RKO (cell line): ENCODE measurements around the gene HPDL.
"Not testable (repeated sequence)": the region's sequence is repeated elsewhere in the genome, so short reads cannot be mapped to it uniquely, and the experiment has no call there.

Source experiments
- DNase-seq: peaks from one replicate; pipeline ENCODE4 v3.0.0-alpha.2; 2016; ENCODE audit warnings: low spot score

HPDL gene

DNA sequence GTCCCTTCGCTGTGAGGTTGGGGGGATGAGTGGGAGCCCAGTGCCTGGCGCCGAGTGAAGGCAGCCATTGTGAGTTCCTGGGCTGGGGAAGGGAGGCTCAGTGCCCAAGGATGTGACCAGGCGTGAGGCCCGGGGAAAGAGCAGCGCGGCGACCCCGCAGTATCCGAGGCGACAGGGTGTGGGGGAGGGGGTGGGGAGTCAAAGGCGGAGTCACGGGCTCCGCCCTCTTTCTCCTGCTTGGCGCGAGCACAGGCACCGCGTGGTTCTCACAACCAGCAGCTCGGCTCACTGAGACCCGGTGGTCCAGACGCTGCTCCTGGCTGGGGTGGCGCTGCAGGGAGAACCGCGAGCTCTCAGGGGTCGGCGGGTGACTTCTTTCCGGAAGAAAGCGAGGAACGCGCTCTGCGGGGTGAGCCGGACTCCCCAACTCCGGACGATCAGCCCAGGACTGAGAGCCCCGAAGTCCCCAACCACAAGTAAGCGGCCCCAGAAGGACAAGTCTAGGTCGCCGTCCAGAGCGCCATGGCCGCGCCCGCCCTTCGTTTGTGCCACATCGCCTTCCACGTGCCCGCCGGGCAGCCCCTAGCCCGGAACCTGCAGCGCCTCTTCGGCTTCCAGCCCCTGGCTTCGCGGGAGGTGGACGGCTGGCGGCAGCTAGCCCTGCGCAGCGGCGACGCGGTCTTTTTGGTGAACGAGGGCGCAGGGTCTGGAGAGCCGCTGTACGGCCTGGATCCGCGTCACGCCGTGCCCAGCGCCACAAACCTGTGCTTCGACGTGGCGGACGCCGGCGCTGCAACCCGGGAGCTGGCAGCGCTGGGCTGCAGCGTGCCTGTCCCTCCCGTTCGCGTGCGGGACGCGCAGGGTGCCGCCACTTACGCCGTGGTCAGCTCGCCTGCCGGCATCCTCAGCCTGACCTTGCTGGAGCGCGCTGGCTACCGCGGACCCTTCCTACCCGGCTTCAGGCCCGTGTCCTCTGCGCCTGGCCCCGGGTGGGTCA, at the start of gene HPDL:
TSS of gene HPDL (plus strand) at position 269 of the 997 bp plus-strand sequence. CDS start at position 523, 254 bp downstream.
- DNase-seq = peak; percentile 81

- DNase-seq = no peak
Measured at GRCh38 chr1:45282351-45282750, 44.3 kb upstream of the HPDL start.

DNA sequence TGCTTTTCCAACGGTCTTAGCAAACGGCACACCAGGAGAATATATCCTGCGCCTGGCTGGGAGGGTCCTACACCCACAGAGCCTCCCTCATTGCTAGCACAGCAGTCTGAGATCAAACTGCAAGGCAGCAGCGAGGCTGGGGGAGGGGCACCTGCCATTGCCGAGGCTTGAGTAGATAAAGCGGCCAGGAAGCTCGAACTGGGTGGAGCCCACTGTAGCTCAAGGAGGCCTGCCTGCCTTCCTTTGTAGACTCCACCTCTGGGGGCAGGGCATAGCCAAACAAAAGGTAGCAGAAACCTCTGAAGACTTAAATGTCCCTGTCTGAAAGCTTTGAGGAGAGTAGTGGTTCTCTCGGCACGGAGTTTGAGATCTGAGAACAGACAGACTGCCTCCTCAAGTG, 41.8 kb upstream of the HPDL start:
- not testable (repeated sequence) for DNase-seq

- not testable (repeated sequence) for DNase-seq
Measured at GRCh38 chr1:45286521-45286920, 40.2 kb upstream of the HPDL start.

DNA sequence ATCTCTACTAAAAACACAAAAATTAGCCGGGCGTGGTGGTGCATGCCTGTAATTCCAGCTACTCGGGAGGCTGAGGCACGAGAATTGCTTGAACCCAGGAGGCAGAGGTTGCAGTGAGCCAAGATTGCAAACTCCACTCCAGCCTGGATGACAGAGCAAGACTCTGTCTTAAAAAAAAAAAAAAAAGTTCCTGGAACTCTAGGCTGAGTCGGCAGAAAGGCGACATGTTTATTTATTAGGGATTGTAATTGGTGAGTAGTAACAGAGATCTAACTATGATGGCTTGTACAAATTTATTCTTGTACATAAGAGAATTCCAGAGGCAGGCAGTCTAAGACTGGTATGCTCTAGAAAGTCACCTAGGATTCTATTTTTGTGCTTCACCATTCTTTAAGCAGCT, 35.7 kb upstream of the HPDL start:
- DNase-seq = not testable (repeated sequence)

GRCh38 chr1:45291716-45292115, 35.0 kb upstream of the HPDL start:
- no peak for DNase-seq

- DNase-seq = no peak
Measured at GRCh38 chr1:45297666-45298356, 28.9 kb upstream of the HPDL start.

- no peak for DNase-seq
Measured at GRCh38 chr1:45299296-45299695, 27.4 kb upstream of the HPDL start.

- peak; percentile 81 for DNase-seq
Measured at GRCh38 chr1:45299981-45300668, 26.6 kb upstream of the HPDL start.

- DNase-seq = no peak
Measured at GRCh38 chr1:45300669-45300997, 26.1 kb upstream of the HPDL start.

DNA sequence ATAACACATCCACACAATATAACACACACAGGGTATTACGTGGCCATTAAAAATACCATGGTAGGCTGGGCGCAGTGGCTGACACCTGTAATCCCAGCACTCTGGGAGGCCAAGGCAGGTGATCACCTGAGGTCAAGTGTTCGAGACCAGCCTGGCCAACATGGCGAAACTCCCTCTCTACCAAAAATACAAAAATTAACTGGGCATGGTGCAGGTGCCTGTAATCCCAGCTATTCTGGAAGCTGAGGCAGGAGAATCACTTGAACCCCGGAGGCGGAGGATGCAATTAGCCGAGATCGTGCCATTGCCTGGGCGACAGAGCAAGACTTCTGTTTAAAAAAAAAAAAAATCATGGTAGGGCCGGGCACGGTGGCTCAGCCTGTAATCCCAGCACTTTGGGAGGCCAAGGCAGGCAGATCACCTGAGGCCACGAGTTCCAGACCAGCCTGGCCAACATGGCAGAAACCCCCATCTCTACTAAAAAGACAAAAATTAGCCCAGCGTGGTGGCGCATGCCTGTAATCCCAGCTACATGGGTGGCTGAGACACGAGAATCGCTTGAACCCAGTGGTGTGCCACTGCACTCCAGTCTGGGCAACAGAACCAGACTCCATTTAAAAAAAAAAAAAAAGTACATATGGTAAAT, 24.1 kb upstream of the HPDL start:
- DNase-seq = no peak

DNA sequence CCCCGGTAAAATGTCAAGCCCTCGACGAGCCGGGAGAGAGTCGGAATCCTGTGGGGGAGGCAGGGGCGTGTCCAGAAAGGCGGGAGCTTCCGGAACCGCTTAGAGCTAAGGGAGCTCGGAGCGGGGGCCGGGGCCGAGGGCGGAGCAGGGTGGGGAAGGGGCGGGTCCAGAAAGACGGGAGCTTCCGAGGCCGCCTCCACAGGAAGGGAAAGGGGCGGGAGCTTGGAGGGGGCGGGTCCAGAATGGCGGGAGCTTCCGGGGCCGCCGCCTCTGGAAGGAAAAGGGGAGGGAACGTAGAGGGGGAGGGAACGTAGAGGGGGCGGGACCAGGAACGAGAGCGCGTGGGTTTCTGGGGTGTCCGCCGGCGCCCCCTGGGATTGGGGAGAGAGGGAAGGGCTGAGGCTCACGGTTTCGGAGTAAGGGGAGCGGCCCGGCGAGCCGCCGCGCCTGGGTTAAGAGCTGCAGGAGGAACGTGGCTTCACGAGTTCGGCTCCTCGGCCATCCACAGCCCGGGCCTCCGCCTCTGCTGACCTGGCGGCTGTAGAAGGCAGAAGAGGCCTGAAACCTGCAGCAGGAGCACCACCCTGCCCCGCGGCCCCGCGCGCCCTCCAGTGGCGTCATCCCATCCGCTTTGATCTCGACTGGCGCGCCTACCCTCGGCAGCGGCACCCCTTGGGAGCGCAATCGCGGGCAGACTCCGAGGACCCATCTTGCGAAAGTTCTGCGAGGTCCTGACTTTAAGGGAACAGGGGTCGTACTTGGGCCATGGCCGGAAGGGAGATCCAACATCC, 23.0 kb upstream of the HPDL start:
- DNase-seq = peak; percentile 95

GRCh38 chr1:45304311-45305081, 22.2 kb upstream of the HPDL start:
- DNase-seq = peak; percentile 47

DNA sequence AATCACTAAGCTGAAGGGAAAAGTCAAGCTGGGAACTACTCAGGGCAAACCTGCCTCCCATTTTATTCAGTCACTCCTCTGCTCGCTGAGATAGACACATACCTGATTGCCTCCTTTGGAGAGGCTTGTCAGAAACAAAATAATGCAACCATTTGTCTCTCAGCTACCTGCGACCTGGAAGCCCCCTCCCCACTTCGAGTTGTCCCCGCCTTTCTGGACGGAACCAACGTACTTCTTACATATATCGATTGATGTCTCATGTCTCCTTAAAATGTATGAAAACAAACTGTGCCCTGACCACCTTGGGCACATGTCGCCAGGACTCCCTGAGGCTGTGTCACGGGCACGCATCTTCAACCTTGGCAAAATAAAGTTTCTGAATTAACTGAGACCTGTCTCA, 21.5 kb upstream of the HPDL start:
- no peak for DNase-seq

GRCh38 chr1:45306319-45306718, 20.4 kb upstream of the HPDL start:
- peak; percentile 71 for DNase-seq

DNA sequence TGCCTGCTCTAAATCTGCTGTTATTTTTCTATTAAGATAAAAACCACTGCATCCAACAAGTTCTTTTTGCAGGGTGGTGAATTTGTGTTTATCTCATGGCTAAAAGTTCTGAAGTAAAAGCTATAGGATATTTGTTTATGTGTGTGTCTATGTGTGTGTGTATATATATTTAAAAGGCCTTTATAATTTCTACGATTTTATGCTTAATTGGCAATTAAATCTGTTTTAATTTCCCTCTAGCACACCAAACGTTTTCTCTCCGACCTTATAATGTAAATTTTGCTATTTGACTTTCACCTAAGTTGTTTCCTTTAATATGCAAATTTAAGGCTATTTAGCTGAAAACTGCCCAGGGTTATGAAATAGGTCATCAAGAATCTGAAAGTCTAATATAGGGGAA, 19.8 kb upstream of the HPDL start:
- no peak for DNase-seq

DNA sequence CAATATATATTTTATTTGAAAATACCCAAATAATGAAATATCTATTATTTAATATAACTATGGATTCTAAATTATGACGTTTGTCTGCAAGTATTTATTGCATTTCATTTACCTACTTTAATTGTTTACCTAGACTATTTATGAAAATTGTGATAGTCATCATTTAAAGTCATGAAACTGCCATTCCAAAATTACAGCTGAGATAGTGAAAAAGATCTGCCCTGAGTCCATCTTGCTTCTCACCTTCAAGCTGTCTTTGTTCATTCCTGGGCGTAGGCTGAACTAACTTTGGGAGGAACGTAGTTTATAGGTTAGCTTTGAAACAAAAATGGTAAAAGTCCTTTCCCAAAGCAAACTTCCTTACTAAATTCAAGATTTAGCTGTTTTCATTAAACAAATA, 12.4 kb upstream of the HPDL start:
- DNase-seq = no peak

DNA sequence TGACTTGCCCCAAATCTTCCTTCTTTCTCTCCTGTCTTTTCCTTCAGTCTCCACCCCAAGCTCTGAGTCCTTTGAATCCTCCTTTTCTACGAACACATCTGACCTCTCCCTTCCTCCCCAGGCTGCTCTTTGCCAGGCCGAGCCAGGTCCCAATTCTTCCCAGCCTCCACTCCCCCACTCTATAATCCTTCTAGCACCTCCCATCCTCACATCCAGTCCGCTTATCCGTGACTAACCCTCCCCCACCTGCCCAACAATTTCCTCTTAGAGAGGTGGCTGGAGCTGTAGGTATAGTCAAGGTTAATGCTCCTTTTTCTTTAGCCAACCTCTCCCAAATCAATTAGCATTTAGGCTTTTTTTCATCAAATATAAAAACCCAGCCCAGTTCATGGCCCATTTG, 9.5 kb upstream of the HPDL start:
- DNase-seq = no peak

DNA sequence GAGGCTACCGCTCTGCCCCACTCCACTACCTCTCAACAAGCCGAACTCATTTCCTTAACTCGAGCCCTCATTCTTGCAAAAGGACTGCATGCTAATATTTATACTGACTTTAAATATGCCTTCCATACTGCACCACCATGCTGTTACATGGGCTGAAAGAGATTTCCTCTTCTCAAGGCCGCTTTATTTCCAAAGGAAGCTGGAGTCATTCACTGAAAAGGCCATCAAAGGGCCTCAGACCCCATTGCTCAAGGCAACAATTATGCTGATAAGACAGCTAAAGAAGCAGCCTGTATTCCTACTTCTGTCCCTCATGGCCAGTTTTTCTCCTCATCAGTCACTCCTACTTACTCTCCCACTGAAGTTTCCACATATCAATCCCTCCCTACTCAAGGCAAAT, 6.9 kb upstream of the HPDL start:
- DNase-seq = no peak

DNA sequence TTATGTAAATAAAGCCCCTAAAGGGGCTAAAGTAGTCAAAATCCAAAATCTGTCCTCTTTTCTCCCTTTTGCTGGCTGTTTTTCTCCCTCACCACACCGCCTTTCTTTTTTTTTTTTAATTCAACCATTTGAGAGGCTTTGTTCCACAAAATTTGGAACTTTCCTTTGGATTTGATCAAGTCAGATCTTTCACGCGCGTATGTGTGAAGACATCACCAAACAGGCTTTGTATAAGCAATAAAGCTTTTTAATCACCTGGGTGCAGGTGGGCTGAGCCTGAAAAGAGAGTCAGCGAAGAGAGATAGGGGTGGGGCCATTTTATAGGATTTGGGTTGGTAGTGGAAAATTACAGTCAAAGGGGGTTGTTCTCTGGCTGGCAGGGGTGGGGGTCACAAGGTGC, 5.3 kb upstream of the HPDL start:
- DNase-seq = no peak
